ENCODE data around the gene EXOC2. TPM values are rescaled to one million over a fixed set of nuclear protein-coding genes. Genes with fewer than 3 reads are reported as not detected.

The EXOC2 gene
- total RNA-seq, 1 donor from 2014 or later, result 29.2 TPM

GRCh38 chr6:491233-491632 lies 201.7 kb downstream of the EXOC2 start:
- DNase-seq (ENCODE audit: low read depth), result no peak

GRCh38 chr6:490251-491037 lies 202.5 kb downstream of the EXOC2 start:
- DNase-seq (ENCODE audit: low read depth) (no peak), FAIRE-seq (no peak)
- H3K27me3 ChIP-seq (ENCODE audit: control insufficient read depth, insufficient read depth, low read length), result no peaks in the 10 kb centered on the region
- H3K36me3 ChIP-seq (ENCODE audit: control insufficient read depth, insufficient read depth, low read length), result peaks cover 6% of the 10 kb centered on the region
- no peak for TF ChIP-seq CTCF (IDR thresholded peaks at IDR 0.05; ENCODE audit: insufficient read depth, low read length, severe bottlenecking)
- H3K4me3 ChIP-seq (ENCODE audit: low read depth, low read length), result no peak overlapping the region

More at GRCh38 chr6:491233-491632, 201.7 kb downstream of the EXOC2 start:
- H3K4me3 ChIP-seq (ENCODE audit: low read depth, low read length), result no peak overlapping the region
- no peaks in the 10 kb centered on the region for H3K27me3 ChIP-seq (ENCODE audit: control insufficient read depth, insufficient read depth, low read length)
- TF ChIP-seq CTCF (IDR thresholded peaks at IDR 0.05; ENCODE audit: insufficient read depth, low read length, severe bottlenecking), result no peak
- peaks cover 5% of the 10 kb centered on the region for H3K36me3 ChIP-seq (ENCODE audit: control insufficient read depth, insufficient read depth, low read length)
- no peak for FAIRE-seq

- DNase-seq (ENCODE audit: low read depth) (no peak), FAIRE-seq (no peak)
- H3K36me3 ChIP-seq (ENCODE audit: control insufficient read depth, insufficient read depth, low read length), result peaks cover 6% of the 10 kb centered on the region
- no peaks in the 10 kb centered on the region for H3K27me3 ChIP-seq (ENCODE audit: control insufficient read depth, insufficient read depth, low read length)
- no peak for TF ChIP-seq CTCF (IDR thresholded peaks at IDR 0.05; ENCODE audit: insufficient read depth, low read length, severe bottlenecking)
- H3K4me3 ChIP-seq (ENCODE audit: low read depth, low read length), result no peak overlapping the region
Observed at GRCh38 chr6:489762-490161, 203.2 kb downstream of the EXOC2 start.

- TF ChIP-seq CTCF (IDR thresholded peaks at IDR 0.05; ENCODE audit: insufficient read depth, low read length, severe bottlenecking), result no peak
- peaks cover 6% of the 10 kb centered on the region for H3K36me3 ChIP-seq (ENCODE audit: control insufficient read depth, insufficient read depth, low read length)
- no peak for FAIRE-seq
Observed at GRCh38 chr6:489001-489400, 203.9 kb downstream of the EXOC2 start.

GRCh38 chr6:487956-488355 lies 205.0 kb downstream of the EXOC2 start:
- peaks cover 6% of the 10 kb centered on the region for H3K36me3 ChIP-seq (ENCODE audit: control insufficient read depth, insufficient read depth, low read length)
- no peaks in the 10 kb centered on the region for H3K27me3 ChIP-seq (ENCODE audit: control insufficient read depth, insufficient read depth, low read length)
- no peak overlapping the region for H3K4me3 ChIP-seq (ENCODE audit: low read depth, low read length)
- DNase-seq (ENCODE audit: low read depth) (no peak), FAIRE-seq (no peak)
- TF ChIP-seq CTCF (IDR thresholded peaks at IDR 0.05; ENCODE audit: insufficient read depth, low read length, severe bottlenecking), result no peak

More at GRCh38 chr6:489001-489400, 203.9 kb downstream of the EXOC2 start:
- H3K4me3 ChIP-seq (ENCODE audit: low read depth, low read length), result no peak overlapping the region
- DNase-seq (ENCODE audit: low read depth), result no peak
- H3K27me3 ChIP-seq (ENCODE audit: control insufficient read depth, insufficient read depth, low read length), result no peaks in the 10 kb centered on the region
